Heart right ventricle (tissue), 16 donors: Measurements from ENCODE around the gene EIF4E2. TPM values are rescaled to one million over a fixed set of nuclear protein-coding genes. Genes with fewer than 3 reads are reported as not detected.

Experiments
- ATAC-seq, 8 donors: fragments of 200-7000 bp; cut with Tn5 transposase; one replicate each; pipeline ENCODE4 v1.9.1; 2020; ENCODE audit warnings: mild to moderate bottlenecking in 8 of 8, moderate library complexity in 8 of 8, moderate number of reproducible peaks in 1 of 8
- DNase-seq, 2 donors: peaks; one replicate each; pipeline ENCODE4 v3.0.0-alpha.2; 2020
- H3K27ac ChIP-seq, 10 donors: fragments of 200-600 bp; sonication (generic) in 2 of 10; one replicate each; pipeline versions ENCODE4 v1.5.0 to v1.8.0; 2020 to 2022; ENCODE audit warnings: mild to moderate bottlenecking in 3 of 10
- H3K27me3 ChIP-seq, 7 donors: fragments of 200-600 bp; one replicate each; pipeline ENCODE4 v1.8.0; 2021 to 2022; ENCODE audit warnings: mild to moderate bottlenecking in 2 of 7
- H3K36me3 ChIP-seq, 9 donors: fragments of 200-600 bp; sonication (generic) in 1 of 9; one replicate each; pipeline versions ENCODE4 v1.5.0 to v1.8.0; 2020 to 2022; ENCODE audit warnings: mild to moderate bottlenecking in 2 of 9
- H3K4me1 ChIP-seq, 9 donors: fragments of 200-600 bp; sonication (generic) in 1 of 9; one replicate each; pipeline versions ENCODE4 v1.5.0 to v1.8.0; 2020 to 2022; ENCODE audit warnings: mild to moderate bottlenecking in 4 of 9
- H3K4me3 ChIP-seq, 10 donors: fragments of 200-600 bp; sonication (generic) in 2 of 10; one replicate each; pipeline versions ENCODE4 v1.5.0 to v1.8.0; 2020 to 2022; ENCODE audit warnings: mild to moderate bottlenecking in 7 of 10, moderate library complexity in 2 of 10
- H3K9me3 ChIP-seq, 11 donors: fragments of 200-600 bp in 10 of 11; sonication (generic) in 2 of 11; one replicate each; pipeline versions ENCODE4 v1.5.0 to v1.8.0; 2013 to 2022; ENCODE audit warnings: mild to moderate bottlenecking in 2 of 11, control low read depth in 1 of 11, moderate library complexity in 1 of 11
- WGBS, 2 donors: extraction: QIAGEN DNeasy Blood & Tissue Kit; methylation state at CpG; one replicate each; pipeline ENCODE4 v1.1.7; 2013; ENCODE audit warnings: inconsistent platforms in 1 of 2; 5-methylcytosine and 5-hydroxymethylcytosine counted together
- intact Hi-C, 10 donors: fragments of 100-400 bp; cut with DNase I; formaldehyde crosslinking; loops; one replicate each; pipeline versions ENCODE4 v1.11.1 to v1.14.2; 2022
- polyA plus RNA-seq, 2 donors: library from polyadenylated mRNA; stranded (reverse); fragments of 200-250 nt; gene quantifications; one replicate each; pipeline ENCODE4 v1.2.3, GENCODE V29; 2013
- total RNA-seq, 10 donors: library from RNA; stranded (reverse); fragmentation: NEBNext Ultra II Directional in 3 of 10; extraction: Animal tissue kit (Norgen Biotek cat#: 25700) in 3 of 10; gene quantifications; one replicate each; pipeline versions ENCODE4 v1.2.1 to v1.2.4, GENCODE V29; 2021 to 2023
- TF ChIP-seq, protein P1 (sequence below), 9 donors: fragments of 200-600 bp; sonication (generic) in 2 of 9; IDR thresholded peaks; one replicate each; pipeline versions ENCODE4 v1.5.0 to v1.8.0; 2021 to 2022; ENCODE audit warnings: antibody characterized with exemption in 9 of 9, mild to moderate bottlenecking in 5 of 9, moderate library complexity in 1 of 9
- donor health status: Arrhythmogenic right ventricular cardiomyopathy.
- donor health status: ischemic (EF 13 %, LVEDD 7.1; RV severe dilation, severe dysfunction).
- donor health status: healthy with polysubstance abuse.
- donor health status: DM: no; HTN: yes; CAD: no.
- donor health status: DM: no; HTN: no; CAD: no.
- donor health status: ischemic (EF 25% LVEDD 6.9; RV normal size, moderate dysfunction).
- donor health status: ischemic (EF 25% LVEDD 5.7; RV mildly dilated, moderate dysfunction).
- donor health status: healthy.
- donor health status: DM: yes; HTN: yes; CAD: no.
- donor health status: Ischemic cardiomyopathy.
- donor health status: ischemic (EF 35%, LVEDD 5.7; RV mildly dilated, moderate dysfunction).
- donor health status: nonischemic (EF 11% LVEDD 7.7; RV severe dilation, severe dysfunction).
- donor health status: DM: yes; HTN: yes; CAD: no.
- donor health status: PGD.
- donor health status: ischemic (EF 29% LVEDD 5.4; RV normal size, mild dysfunction).
- donor health status: nonischemic (EF 23%, LVEDD 6.1; RV moderate dilation, normal function).

The EIF4E2 gene
- total and polyA plus RNA-seq, 12 donors, result 30.3 to 58.1 (median 40.2) TPM

GRCh38 chr2:232600053-232600773 lies 49.7 kb downstream of the EIF4E2 start:
- no peaks in the 10 kb centered on the region for H3K4me1 ChIP-seq
- H3K27ac ChIP-seq, result no peak overlapping the region
- intact Hi-C loops, result loop anchor here in 4 of 10 donors (5.0 to 10.0 kb wide), 2 partner anchors 652 to 655 kb away; partner anchors contain the start of gene ATG16L1 (in 4 of the 4)
- no peaks in the 10 kb centered on the region for H3K36me3 ChIP-seq
- WGBS, 2 donors, result 86% methylated on average over 17 of the region's 17 CpGs
- no peak for DNase-seq
- TF ChIP-seq, protein P1, sequence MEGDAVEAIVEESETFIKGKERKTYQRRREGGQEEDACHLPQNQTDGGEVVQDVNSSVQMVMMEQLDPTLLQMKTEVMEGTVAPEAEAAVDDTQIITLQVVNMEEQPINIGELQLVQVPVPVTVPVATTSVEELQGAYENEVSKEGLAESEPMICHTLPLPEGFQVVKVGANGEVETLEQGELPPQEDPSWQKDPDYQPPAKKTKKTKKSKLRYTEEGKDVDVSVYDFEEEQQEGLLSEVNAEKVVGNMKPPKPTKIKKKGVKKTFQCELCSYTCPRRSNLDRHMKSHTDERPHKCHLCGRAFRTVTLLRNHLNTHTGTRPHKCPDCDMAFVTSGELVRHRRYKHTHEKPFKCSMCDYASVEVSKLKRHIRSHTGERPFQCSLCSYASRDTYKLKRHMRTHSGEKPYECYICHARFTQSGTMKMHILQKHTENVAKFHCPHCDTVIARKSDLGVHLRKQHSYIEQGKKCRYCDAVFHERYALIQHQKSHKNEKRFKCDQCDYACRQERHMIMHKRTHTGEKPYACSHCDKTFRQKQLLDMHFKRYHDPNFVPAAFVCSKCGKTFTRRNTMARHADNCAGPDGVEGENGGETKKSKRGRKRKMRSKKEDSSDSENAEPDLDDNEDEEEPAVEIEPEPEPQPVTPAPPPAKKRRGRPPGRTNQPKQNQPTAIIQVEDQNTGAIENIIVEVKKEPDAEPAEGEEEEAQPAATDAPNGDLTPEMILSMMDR (IDR thresholded peaks at IDR 0.05), result no peak
- H3K4me3 ChIP-seq, result no peak overlapping the region
- H3K27me3 ChIP-seq, result no peaks in the 10 kb centered on the region
- H3K9me3 ChIP-seq, result peaks cover 0 to 8% (median 0%) of the 10 kb centered on the region in 11 donors
- ATAC-seq, result no peak

DNA sequence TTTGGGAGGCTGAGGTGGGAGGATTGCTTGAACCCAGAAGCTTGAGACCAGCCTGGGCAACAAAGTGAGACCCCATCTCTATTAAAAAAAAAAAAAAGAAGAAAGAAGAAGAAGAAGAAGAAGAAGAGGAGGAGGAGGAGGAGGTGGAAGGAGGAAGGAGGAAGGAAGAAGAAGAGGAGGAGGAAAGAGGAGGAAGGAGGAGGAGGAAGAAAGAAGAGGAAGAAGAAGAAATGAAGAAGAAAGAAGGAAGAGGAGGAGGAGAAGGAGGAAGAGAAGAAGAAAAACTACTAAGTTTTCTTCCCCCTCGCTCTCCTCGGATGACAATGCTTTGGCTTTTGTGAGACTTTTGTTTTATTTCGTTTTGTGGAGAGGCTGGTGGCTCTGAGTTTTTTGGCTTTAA lies 52.8 kb downstream of the EIF4E2 start:
- intact Hi-C loops, result loop anchor here in 4 of 10 donors (5.0 to 10.0 kb wide), 2 partner anchors 649 to 652 kb away; partner anchors contain the start of gene ATG16L1 (in 4 of the 4)

GRCh38 chr2:232604535-232604934 lies 54.0 kb downstream of the EIF4E2 start:
- 83 to 94% methylated on average over 10 of the region's 10 CpGs for WGBS, 2 donors
- DNase-seq, result no peak
- Histone ChIP-seq H3K27ac (no peak overlapping the region), H3K4me1 (peaks cover 0 to 13% (median 0%) of the 10 kb centered on the region in 9 donors), H3K9me3 (no peaks in the 10 kb centered on the region), H3K36me3 (no peaks in the 10 kb centered on the region), H3K27me3 (no peaks in the 10 kb centered on the region), H3K4me3 (no peak overlapping the region)
- TF ChIP-seq, protein P1 (IDR thresholded peaks at IDR 0.05), result no peak
- intact Hi-C loops, result loop anchor here in 4 of 10 donors (5.0 to 10.0 kb wide), 2 partner anchors 648 to 650 kb away; partner anchors contain the start of gene ATG16L1 (in 4 of the 4)
- no peak for ATAC-seq

More for the DNA sequence above, 52.8 kb downstream of the EIF4E2 start:
- ATAC-seq (no peak), DNase-seq (no peak)
- H3K27me3 ChIP-seq, result no peaks in the 10 kb centered on the region
- H3K27ac ChIP-seq, result no peak overlapping the region
- peaks cover 0 to 13% (median 0%) of the 10 kb centered on the region in 9 donors for H3K4me1 ChIP-seq
- no peaks in the 10 kb centered on the region for H3K9me3 ChIP-seq
- whole genome bisulfite sequencing, 2 donors, result 72 to 87% methylated on average over 3 of the region's 3 CpGs
- no peaks in the 10 kb centered on the region for H3K36me3 ChIP-seq
- no peak overlapping the region for H3K4me3 ChIP-seq
- TF ChIP-seq, protein P1 (IDR thresholded peaks at IDR 0.05), result no peak

DNA sequence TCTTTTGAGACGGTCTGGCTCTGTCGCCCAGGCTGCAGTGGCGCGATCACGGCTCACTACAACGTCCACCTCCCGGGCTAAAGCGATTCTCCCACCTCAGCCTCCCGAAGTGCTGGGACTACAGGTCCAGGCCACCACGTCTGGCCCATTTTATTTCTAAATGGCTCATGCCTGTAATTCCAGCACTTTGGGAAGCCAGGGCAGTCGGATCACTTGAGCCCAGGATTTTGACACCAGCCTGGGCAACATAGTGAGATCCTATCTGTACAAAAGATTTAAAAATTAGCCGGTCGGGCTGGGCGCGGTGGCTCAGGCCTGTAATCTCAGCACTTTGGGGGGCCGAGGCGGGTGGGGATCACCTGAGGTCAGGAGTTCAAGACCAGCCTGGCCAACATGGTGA lies 56.5 kb downstream of the EIF4E2 start:
- Histone ChIP-seq H3K9me3 (no peaks in the 10 kb centered on the region), H3K27ac (no peak overlapping the region), H3K36me3 (no peaks in the 10 kb centered on the region), H3K27me3 (no peaks in the 10 kb centered on the region), H3K4me1 (peaks cover 0 to 13% (median 0%) of the 10 kb centered on the region in 9 donors), H3K4me3 (no peak overlapping the region)
- intact Hi-C loops, result loop anchor here in 6 of 10 donors (2.0 to 10.0 kb wide), 6 partner anchors 60 to 648 kb away; partner anchors contain the start of gene ATG16L1 (in 5 of the 6)
- ATAC-seq, result no peak
- DNase-seq, result no peak
- 92 to 93% methylated on average over 17 of the region's 17 CpGs for WGBS, 2 donors
- TF ChIP-seq, protein P1 (IDR thresholded peaks at IDR 0.05), result no peak
